GM12864 (cell line): ENCODE data around the gene TBC1D1.

Experiments
- DNase-seq: peaks from one replicate; pipeline ENCODE4 v3.0.0-alpha.2; 2011; ENCODE audit warnings: low read depth
- H3K4me3 ChIP-seq: 2 replicates; pipeline ENCODE4 v1.5.1; 2011; ENCODE audit warnings: mild to moderate bottlenecking, low read depth, low read length, control low read depth
- TF ChIP-seq, protein P1 (sequence below): IDR thresholded peaks from 2 replicates; pipeline ENCODE4 v1.5.1; 2011; ENCODE audit warnings: low read depth, mild to moderate bottlenecking, moderate library complexity, low read length, control low read depth, inconsistent platforms; ENCODE audit errors: missing control alignments

Gene TBC1D1

DNA sequence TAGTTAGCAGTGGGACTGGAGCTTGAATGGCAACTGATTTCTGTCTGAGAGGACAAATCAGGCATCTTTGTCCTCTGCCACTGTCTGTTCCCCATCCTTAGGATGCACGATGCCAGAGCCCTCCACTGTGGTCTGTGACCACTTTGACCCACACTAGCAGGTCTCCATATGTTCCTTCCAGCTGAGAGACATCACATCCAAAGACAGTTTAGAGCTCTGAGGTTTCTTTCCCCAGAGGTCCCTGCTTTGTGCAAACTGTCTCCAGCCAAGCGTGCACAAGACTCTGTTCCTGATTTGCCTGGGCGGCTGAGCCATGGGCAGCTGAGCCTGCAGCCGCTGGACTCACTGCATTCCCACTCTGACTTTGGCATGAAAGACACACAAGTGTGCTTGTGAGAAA, 167.3 kb downstream of the TBC1D1 start:
- TF ChIP-seq, protein P1, sequence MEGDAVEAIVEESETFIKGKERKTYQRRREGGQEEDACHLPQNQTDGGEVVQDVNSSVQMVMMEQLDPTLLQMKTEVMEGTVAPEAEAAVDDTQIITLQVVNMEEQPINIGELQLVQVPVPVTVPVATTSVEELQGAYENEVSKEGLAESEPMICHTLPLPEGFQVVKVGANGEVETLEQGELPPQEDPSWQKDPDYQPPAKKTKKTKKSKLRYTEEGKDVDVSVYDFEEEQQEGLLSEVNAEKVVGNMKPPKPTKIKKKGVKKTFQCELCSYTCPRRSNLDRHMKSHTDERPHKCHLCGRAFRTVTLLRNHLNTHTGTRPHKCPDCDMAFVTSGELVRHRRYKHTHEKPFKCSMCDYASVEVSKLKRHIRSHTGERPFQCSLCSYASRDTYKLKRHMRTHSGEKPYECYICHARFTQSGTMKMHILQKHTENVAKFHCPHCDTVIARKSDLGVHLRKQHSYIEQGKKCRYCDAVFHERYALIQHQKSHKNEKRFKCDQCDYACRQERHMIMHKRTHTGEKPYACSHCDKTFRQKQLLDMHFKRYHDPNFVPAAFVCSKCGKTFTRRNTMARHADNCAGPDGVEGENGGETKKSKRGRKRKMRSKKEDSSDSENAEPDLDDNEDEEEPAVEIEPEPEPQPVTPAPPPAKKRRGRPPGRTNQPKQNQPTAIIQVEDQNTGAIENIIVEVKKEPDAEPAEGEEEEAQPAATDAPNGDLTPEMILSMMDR = no peak
- no peak for DNase-seq
- H3K4me3 ChIP-seq = no peak overlapping the region

DNA sequence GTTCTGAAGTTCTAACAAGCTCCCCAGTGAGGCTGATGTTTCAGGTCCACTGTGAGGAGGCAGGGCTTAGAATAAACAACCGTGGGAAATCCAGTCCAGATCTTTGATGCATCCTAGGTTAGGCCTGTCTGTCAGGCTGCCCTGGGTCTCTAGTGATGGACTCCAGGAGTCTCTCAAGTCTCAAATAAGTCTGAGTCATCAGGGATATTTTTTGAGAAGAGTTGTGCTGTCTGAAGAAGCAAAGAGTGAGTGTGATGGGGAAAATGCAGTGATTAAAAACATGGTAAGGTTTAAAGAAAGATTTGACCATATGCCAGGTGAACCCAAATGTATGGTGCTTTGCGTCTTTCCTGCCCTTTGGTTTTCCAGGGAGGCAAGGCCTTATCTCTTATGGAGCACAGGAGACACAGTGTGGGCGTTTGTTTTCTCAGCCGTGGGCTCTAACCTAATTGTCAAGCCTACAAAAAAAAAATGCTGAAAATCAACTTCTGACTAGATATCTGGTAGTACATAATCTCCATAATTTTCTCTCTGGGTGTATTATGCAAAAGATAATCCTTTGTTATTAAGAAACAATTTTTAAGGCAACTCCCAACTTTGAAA, 170.0 kb downstream of the TBC1D1 start:
- TF ChIP-seq, protein P1 = no peak
- no peak overlapping the region for H3K4me3 ChIP-seq
- no peak for DNase-seq

DNA sequence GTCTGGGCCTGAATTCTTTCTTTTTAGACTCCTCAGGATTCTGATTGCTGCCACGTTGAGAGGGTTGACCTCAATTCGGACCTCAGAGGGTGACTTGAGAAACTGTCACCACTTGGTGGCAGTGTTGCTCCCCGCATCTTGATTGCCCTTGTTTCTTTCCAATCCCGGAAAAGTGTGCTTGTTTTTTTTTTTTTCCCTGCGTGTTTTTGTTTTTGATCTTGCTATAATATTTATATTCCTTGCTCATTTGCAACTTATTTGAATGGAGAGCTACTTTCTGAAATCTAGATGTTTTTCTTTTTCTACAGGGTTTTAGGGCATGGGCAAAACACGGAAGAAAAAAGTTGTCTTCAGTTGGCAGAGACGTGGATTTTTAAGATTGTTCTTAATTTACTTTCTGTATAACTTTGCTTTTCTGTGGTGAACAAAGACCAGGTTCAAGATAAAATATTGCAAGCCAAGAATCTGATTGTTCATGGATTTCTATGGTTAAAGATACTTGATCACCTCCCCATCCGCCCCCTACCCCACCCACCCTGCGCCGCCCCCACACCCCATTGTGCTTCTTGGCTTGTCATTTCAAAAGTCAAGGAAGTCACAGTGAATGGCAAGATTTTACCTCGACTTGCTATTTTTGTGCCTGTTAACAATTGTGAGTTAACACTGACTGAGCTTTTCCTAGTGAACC, 171.3 kb downstream of the TBC1D1 start:
- no peak overlapping the region for H3K4me3 ChIP-seq
- no peak for DNase-seq
- TF ChIP-seq, protein P1 = peak; percentile 84

DNA sequence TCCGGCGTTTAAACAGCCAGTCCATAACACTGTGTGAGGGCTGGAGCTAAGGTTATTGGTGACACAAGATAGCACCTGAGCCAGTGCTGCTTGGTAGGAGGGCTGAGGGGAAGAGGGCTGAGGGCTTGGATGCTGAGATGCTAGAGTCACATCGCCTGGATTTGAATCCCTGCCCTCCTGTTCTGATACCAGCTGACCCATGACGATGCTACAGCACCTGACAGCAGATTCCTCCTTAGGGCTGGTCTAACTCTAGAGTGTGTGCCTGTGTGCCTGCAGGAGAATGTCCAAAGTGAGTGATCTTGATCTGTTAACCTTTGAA, 171.9 kb downstream of the TBC1D1 start:
- TF ChIP-seq, protein P1 = no peak
- H3K4me3 ChIP-seq = no peak overlapping the region
- DNase-seq = no peak

DNA sequence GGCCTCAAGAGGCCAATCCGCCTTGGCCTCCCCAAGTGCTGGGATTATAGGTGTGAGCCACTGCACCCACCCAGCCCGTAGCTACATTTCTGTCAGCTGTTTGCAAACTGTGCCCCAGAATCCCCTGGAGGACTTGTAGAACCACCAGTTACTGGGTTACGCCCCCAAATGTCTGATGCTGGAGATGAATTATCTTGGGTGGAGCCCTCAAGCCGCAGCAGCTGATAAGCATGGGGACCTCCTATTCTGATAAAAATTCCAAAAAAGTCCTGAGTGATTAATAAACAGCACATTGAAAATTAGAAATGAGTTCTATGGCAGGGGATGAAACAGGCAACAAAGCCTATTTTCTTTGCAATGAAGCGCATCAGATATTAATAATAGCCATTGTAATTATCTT, 174.3 kb downstream of the TBC1D1 start:
- TF ChIP-seq, protein P1 = no peak
- DNase-seq = no peak
- H3K4me3 ChIP-seq = no peak overlapping the region

DNA sequence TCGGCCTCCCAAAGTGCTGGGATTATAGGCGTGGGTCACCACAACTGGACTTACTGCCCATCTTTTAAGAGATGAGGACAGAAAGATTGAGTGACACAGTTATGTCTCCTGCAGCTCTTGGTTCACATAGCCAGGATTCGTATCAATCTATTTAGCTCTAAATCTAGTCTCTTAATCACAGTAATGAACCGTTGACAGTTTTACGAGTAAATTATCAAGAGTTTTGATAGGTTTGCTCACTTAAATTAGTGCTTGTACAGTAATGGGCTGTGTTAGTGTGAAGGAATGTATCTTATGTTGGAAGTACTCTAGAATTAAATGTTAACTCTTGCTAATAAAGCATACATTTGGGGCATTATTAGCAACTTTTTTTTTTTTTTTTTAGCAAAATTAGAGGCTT, 175.0 kb downstream of the TBC1D1 start:
- H3K4me3 ChIP-seq = no peak overlapping the region
- TF ChIP-seq, protein P1 = no peak
- no peak for DNase-seq

DNA sequence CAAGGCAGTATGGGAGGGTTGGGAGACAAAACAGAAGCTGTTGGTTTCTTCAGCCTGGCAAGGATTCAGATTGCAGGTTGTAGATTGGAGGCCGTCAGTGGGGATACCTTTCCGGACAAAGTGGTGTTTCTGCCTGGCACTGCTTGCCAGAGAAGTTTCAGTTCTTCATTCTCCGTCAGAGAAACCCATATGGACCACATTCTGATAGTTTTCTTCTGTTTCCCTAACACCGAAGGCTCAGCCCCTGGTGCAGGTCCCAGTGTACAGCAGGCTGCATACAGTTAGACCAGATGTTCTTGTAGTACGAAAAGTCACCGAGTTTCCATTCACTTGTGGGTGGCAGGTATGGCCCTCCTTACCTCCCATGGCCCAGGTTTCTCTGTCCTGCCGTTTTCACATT, 176.6 kb downstream of the TBC1D1 start:
- TF ChIP-seq, protein P1 = no peak
- H3K4me3 ChIP-seq = no peak overlapping the region
- no peak for DNase-seq
